Right lung (tissue), 5 donors: Measurements from ENCODE around the gene WWOX. TPM values are rescaled to one million over a fixed set of nuclear protein-coding genes. Genes with fewer than 3 reads are reported as not detected.

Source experiments
- DNase-seq, 2 donors: peaks; one replicate each; pipeline ENCODE4 v3.0.0-alpha.2; 2013
- polyA plus RNA-seq, 5 donors: library from polyadenylated mRNA; unstranded; fragments of 120-200 nt; gene quantifications; one replicate each; pipeline versions ENCODE4 v1.2.1 to v1.2.3, GENCODE V29; 2013; ENCODE audit warnings: inconsistent platforms in 1 of 5, low replicate concordance in 1 of 5; ENCODE audit not compliant: insufficient read length in 5 of 5, insufficient read depth in 1 of 5

The WWOX gene
- polyA plus RNA-seq, 5 donors: 29.3 to 41.5 (median 32.3) TPM

DNA sequence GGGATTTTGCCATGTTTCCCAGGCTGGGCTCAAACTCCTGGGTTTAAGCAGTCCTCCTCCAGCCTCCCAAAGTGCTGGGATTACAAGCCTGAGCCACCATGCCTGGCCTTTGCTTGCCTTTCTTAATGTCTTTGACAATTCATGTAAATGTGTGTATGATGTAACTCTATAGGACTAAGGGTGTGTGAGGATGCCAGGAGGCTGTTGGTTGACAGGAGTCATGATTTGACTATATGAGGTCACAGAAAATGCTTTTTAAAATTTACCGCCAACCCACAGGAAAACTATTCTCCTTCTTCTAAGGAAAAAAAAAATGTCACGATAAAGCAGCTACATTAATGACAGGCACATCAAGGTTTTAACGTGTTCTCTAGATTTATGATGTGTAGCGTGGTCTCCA is 118.8 kb downstream of the WWOX start:
- DNase-seq: no peak

DNA sequence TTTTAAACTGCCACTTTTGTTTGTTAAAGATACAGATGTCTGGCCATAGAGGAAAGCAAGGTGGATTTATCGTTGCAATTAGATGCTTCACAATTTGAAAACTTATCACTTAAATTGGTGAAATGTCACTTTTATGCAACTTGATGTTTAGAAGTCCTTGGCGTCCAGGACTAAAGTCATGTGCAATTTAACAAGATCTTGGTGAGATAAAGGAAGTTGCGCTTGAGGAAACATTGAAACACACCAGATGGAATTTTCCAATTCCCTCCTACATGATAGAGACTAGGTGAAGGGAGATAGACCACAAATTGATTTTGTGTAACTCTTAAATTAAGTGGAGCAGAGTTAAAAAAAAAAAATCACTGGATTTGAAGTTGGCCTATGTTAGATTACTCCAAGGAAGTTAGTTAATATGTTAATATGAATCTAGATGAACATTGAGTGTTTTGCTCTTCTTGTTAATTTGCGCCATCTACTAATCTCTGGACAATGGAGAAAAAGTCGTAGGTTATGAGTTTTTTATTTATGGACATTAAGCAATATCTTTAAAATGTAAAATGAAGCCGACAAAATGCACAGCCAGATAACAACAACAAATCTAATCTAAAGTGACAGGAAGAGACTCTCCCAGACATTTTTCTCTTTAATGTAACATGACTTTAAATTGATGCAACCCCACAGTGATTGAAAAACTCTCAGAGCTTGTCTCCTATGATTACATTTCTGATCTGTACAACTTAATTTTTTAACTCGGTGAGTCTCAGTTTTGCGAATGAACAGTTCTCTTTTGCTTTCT is 119.6 kb downstream of the WWOX start:
- DNase-seq: no peak

DNA sequence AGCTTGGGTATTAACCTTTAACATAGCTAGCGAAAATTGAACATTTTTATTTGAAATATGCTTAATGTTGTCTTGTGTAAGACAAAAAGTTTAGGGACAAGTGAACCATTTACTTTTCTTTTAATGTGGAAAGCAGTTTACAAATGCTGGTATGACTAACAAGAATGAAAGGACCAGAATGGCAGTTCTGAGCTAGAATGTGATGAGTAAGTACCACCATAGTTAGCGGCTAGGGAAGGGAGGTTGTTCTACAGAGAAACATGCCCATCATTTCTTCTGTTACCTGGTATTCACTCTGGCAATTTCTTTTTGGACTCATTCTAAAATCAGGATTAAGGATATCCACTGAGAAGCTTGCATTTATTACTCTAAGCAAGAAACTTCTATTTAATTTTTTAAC is 121.1 kb downstream of the WWOX start:
- DNase-seq: no peak

DNA sequence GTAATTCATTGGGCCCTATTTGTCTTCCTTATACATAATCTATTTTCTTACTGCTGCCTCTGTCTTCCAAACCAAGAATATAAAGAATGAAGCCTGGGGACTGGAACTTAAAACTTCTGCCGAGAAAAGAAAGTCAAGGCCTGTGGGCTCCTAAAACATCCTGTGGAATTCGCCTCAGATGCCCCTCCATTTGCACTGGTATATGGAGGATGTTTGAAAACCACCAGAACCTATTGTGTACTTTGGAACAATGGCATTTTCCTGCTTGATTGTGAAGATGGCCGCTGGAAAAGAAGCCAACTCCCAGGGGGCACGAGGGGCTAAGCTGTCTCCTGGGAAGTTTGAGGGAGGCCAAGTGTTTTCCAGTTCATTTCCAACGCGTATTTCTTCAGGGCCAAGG is 122.4 kb downstream of the WWOX start:
- no peak for DNase-seq

DNA sequence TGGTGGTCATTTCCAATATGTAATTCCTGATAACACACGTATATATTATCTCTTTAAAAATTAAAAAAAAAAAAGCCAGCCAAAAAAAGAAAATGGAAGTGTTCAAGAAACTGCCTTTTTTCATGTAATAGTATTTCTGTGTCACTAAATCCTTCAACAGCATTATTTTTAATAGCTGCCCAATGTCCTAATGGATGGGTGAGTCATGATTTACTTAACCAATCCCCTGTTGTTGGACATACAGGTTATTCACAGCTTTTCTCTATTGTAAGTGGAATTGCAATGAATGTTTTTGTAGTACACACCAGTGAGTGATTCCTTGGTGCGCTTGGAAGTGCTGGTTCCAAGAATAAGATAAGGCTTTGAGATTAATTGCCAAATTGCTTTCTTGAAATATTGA is 124.9 kb downstream of the WWOX start:
- no peak for DNase-seq

GRCh38 chr16:78225919-78226318 is 126.5 kb downstream of the WWOX start:
- no peak for DNase-seq

GRCh38 chr16:78227855-78228254 is 128.4 kb downstream of the WWOX start:
- DNase-seq: no peak

GRCh38 chr16:78228704-78229103 is 129.2 kb downstream of the WWOX start:
- no peak for DNase-seq

GRCh38 chr16:78230832-78231231 is 131.4 kb downstream of the WWOX start:
- no peak for DNase-seq

- DNase-seq: no peak
These were observed 135.8 kb downstream of the WWOX start for GRCh38 chr16:78235168-78235800.

DNA sequence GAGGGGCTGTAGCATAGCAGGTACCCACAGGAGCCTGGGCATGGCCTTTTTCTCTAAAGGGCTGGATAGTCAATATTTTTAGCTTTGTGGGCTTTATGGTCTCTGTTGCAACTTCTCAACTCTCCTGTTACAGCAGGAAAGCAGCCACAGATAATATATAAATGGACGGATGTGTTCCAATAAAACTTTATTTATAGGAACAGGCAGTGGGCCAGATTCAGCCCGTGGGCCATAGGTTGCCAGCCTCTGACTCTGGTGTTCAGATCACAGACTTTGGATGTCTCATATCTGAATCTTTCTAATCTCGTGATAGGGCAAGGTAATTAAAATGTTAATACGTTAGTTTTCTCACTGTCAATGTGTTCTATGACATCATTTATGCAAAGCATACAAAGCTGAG is 136.4 kb downstream of the WWOX start:
- no peak for DNase-seq

DNA sequence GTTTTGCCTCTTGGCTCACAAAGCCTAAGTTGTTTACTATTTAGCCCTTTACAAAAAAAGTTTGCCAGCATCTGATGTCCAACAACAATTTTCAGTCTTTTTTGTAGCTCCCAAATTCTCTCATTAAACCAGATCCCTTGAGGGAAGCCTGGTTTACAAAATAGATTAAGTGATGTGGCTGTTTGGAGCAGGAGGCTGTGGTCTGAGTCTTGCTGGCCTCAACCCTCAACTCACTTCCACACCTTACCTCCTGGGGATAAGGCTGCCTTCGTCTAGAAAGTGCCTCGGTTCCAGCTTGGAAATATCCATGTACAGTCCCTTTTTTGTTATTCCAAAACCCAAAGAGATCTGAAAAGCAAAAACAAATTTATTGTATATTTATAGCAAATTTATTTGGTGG is 138.4 kb downstream of the WWOX start:
- no peak for DNase-seq

DNA sequence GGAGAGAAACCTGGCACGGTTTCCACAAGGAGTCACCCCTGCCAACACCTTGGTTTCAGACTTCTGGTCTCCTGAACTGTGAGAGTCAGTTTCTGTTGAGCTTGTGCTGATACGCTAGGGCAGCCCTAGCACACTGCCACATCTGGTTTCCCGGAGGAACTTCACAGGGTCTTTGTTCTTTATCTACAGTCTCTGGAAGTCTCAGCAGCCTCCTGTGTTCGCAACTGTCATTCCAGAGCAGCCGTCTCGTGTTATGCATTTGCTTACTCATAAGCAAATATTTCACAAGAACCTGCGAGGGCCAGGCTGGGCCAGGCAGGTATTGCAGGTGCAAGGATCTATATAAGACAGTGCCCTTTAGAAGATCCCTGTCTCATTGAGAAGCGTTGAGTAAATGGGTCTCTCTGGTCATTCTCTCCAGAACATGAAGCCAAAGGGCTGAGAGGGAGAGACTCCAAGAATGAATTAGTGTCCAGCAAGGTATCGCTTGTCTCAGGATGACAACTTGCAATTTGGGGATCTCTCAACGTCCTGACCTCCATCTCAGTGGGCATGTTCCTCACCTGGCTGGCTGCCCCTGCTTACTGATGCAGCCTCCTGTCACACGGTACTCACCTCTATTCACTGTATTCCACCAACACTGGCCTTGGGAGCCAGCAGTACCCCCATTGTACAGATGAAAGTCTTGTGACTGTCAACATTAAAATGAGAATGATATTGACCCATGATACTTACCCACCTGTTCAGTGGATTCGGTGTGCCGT is 141.2 kb downstream of the WWOX start:
- DNase-seq: no peak

DNA sequence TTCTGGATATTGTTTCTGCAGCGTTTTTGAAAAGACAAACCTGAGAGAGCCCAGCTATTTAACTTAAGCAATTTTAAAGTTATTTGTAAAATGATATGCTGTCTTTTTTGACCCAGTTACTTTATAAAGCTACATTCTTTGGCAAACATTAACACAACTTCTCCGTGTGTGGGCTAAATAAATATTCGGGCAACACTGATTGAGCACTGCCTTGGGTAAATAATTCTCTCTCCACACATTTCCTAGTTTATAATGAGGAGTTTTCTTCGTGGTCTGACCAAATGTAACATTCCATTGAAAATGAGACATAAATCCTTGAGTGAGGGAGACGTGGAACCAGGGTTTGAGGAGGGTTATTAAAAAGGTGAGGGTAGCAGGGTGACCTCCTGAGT is 142.8 kb downstream of the WWOX start:
- DNase-seq: peak in 1 of 2 donors; percentile 67

- DNase-seq: no peak
These were observed 144.9 kb downstream of the WWOX start for GRCh38 chr16:78244131-78244895.

DNA sequence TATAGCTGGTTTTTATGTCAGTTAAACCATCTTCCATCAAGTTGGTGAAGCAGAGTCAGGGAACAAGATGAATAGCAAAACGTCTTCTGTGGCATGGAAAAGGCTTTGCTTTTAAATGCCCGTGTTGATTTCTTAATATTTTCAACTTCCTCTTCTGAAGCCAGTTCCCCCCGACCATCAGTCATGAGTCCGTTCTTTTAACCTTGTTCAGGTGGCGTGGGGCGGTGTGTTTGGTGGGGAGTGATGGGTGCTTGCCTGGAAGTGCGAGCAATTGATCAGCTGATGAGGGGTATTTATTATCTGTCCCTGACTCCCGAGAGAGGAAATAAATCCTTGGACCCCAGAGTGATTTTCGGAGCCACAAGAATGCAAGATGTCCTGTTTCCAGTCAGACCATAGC is 147.1 kb downstream of the WWOX start:
- no peak for DNase-seq

DNA sequence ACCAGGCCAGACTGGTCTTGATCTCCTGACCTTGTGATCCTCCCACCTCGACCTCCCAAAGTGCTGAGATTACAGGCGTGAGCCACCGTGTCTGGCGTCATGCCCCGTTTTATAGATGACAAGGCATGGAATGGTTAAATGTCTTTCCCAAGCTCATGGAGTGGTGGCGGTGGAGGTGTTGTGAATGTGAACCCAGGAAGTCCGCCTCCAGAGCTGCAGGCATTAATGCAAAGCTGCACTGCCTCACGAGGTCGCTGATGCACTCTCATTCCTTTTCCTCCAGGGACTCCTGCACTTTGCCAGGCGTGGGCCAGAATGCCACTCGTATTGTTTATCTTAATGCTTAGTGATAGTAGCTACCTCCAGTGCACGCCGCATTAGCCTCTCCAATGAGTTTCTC is 149.6 kb downstream of the WWOX start:
- DNase-seq: no peak

- DNase-seq: no peak
These were observed 150.4 kb downstream of the WWOX start for GRCh38 chr16:78249832-78250231.

GRCh38 chr16:78251115-78251514 is 151.7 kb downstream of the WWOX start:
- no peak for DNase-seq

GRCh38 chr16:78252757-78253156 is 153.3 kb downstream of the WWOX start:
- no peak for DNase-seq

GRCh38 chr16:78254841-78255240 is 155.4 kb downstream of the WWOX start:
- DNase-seq: no peak
